Endodermal cell (in vitro differentiated cells): ENCODE results near the gene COLEC11. TPM values are rescaled to one million over a fixed set of nuclear protein-coding genes. Genes with fewer than 3 reads are reported as not detected.

Experiments
- DNase-seq: peaks from one replicate; pipeline ENCODE4 v3.0.0-alpha.2; 2017
- H3K27ac ChIP-seq: 2 replicates; pipeline ENCODE4 v1.5.1; 2013; ENCODE audit warnings: mild to moderate bottlenecking, low read depth, low read length, moderate library complexity
- H3K27me3 ChIP-seq: 2 replicates; pipeline ENCODE4 v1.6.1; 2013; ENCODE audit warnings: mild to moderate bottlenecking, low read length, moderate library complexity; ENCODE audit not compliant: insufficient read depth, control insufficient read depth, poor library complexity, severe bottlenecking
- H3K36me3 ChIP-seq: 2 replicates; pipeline ENCODE4 v1.7.0; 2013; ENCODE audit warnings: mild to moderate bottlenecking, low read length, moderate library complexity; ENCODE audit not compliant: control insufficient read depth, insufficient read depth
- H3K4me1 ChIP-seq: one replicate; pipeline ENCODE4 v1.7.0; 2013; ENCODE audit warnings: low read length; ENCODE audit not compliant: control insufficient read depth, insufficient read depth
- H3K4me3 ChIP-seq: 2 replicates; pipeline ENCODE4 v1.5.1; 2013; ENCODE audit warnings: mild to moderate bottlenecking, low read length, moderate library complexity
- H3K9ac ChIP-seq: 2 replicates; pipeline ENCODE4 v1.6.1; 2013; ENCODE audit warnings: mild to moderate bottlenecking, low read length, moderate library complexity; ENCODE audit not compliant: poor library complexity, severe bottlenecking; ENCODE audit errors: extremely low read depth
- H3K9me3 ChIP-seq: 2 replicates; pipeline ENCODE4 v1.6.1; 2013; ENCODE audit warnings: mild to moderate bottlenecking, low read length, moderate library complexity; ENCODE audit not compliant: control insufficient read depth
- H3K27ac Mint-ChIP-seq: 2 replicates; pipeline ENCODE4 v1.8.0; 2020; ENCODE audit warnings: mixed read lengths
- H3K27me3 Mint-ChIP-seq: 2 replicates; pipeline ENCODE4 v1.8.0; 2021; ENCODE audit warnings: mild to moderate bottlenecking, mixed read lengths; ENCODE audit not compliant: insufficient read depth
- H3K36me3 Mint-ChIP-seq: 2 replicates; pipeline ENCODE4 v1.8.0; 2020; ENCODE audit warnings: low read depth, mixed read lengths
- H3K4me1 Mint-ChIP-seq: 2 replicates; pipeline ENCODE4 v1.8.0; 2020; ENCODE audit warnings: mixed read lengths
- H3K4me3 Mint-ChIP-seq: 2 replicates; pipeline ENCODE4 v1.8.0; 2020; ENCODE audit warnings: mild to moderate bottlenecking, moderate library complexity, mixed read lengths
- H3K9me3 Mint-ChIP-seq: 2 replicates; pipeline ENCODE4 v1.8.0; 2020; ENCODE audit warnings: mild to moderate bottlenecking, mixed read lengths
- WGBS, 2 experiments: methylation state at CpG; one replicate each; pipeline versions ENCODE4 v1.1.5 to v1.1.7; 2013; ENCODE audit warnings: missing lambda C conversion rate in 2 of 2, mixed read lengths in 1 of 2; ENCODE audit not compliant: insufficient coverage in 1 of 2, insufficient read length in 1 of 2; 5-methylcytosine and 5-hydroxymethylcytosine counted together
- total RNA-seq, 2 donors: library from RNA; stranded (reverse); fragmentation: NEBNext Ultra II Directional in 1 of 2; extraction: Animal tissue kit (Norgen Biotek cat#: 25700) in 1 of 2; gene quantifications; 2 replicates in 1 of 2; 3 replicates in 1 of 2; pipeline ENCODE4 v1.2.1, GENCODE V29; 2021
- TF ChIP-seq, protein P1 (sequence below): fragments of 200-600 bp; sonication (generic); conservative IDR thresholded peaks from 2 replicates; pipeline ENCODE4 v1.5.0; 2021; ENCODE audit warnings: antibody characterized with exemption, mild to moderate bottlenecking

COLEC11 gene
- total RNA-seq, 2 donors from 2014 or later = 1.1 to 1.5 TPM

DNA sequence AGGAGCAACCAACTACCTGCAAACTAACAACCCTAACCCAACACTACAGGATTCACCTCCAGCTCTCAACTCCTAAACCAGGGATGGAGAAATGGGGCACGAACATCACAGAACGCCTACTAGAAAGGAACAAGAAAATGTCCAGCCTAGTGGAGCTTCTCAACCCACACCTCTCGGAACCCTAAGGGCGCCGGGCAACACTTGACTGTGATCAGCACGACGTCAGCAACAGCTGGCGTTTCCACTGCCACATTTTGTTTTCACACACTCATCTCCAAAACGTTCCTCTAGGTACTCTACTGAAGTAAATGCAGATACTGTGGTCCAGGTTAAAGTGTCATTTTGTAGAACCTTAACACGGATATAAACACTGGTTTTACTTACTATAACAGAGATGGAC, 41.0 kb upstream of the COLEC11 start:
- no peaks in the 10 kb centered on the region for H3K27me3 ChIP-seq
- no peak overlapping the region for H3K27ac ChIP-seq
- Mint-ChIP-seq H3K4me1 (peaks cover 4% of the 10 kb centered on the region), H3K9me3 (no peaks in the 10 kb centered on the region), H3K36me3 (peaks cover 70% of the 10 kb centered on the region), H3K27ac (no peak overlapping the region), H3K27me3 (no peaks in the 10 kb centered on the region), H3K4me3 (no peak overlapping the region)
- WGBS, 2 experiments = 87 to 88% methylated on average over 10 of the region's 10 CpGs
- H3K9me3 ChIP-seq = no peaks in the 10 kb centered on the region
- H3K4me3 ChIP-seq = no peak overlapping the region
- peaks cover 70% of the 10 kb centered on the region for H3K36me3 ChIP-seq
- no peak for DNase-seq
- H3K4me1 ChIP-seq = no peaks in the 10 kb centered on the region
- TF ChIP-seq, protein P1, sequence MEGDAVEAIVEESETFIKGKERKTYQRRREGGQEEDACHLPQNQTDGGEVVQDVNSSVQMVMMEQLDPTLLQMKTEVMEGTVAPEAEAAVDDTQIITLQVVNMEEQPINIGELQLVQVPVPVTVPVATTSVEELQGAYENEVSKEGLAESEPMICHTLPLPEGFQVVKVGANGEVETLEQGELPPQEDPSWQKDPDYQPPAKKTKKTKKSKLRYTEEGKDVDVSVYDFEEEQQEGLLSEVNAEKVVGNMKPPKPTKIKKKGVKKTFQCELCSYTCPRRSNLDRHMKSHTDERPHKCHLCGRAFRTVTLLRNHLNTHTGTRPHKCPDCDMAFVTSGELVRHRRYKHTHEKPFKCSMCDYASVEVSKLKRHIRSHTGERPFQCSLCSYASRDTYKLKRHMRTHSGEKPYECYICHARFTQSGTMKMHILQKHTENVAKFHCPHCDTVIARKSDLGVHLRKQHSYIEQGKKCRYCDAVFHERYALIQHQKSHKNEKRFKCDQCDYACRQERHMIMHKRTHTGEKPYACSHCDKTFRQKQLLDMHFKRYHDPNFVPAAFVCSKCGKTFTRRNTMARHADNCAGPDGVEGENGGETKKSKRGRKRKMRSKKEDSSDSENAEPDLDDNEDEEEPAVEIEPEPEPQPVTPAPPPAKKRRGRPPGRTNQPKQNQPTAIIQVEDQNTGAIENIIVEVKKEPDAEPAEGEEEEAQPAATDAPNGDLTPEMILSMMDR = no peak
- H3K9ac ChIP-seq = no peak overlapping the region

DNA sequence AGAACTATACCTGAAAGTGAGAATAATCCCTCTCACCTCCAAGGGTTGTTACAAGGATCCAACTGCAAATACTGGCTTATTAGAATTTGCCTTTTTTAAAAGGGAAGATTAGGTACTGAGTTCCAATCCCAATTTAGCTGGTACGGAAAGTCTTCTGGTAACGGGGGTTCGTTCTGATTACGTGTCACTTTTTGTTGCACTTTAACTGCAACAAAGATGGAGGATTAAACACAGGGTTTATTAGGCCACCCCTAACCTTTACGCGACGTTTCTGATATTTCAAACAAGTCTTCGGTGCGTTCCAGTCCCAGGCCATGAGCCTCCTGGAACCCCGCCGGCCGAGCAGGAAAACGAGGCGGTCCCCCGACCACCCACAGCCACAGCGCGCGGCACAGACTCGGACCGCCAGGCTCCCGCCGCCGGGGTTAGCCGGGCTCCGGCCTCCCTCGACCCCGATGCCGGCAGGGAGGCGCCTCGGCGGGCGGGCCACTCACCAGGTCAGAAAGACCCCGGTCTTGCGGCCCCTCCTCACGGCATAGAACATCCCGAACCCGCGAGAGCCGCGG, 37.2 kb upstream of the COLEC11 start:
- H3K4me1 Mint-ChIP-seq = peaks cover 6% of the 10 kb centered on the region
- peak overlapping the region; percentile 86 for H3K4me3 ChIP-seq
- 0 to 1% methylated on average over 22 to 40 of the region's 40 CpGs for WGBS, 2 experiments
- peak overlapping the region; percentile 90 for H3K27ac ChIP-seq
- peaks cover 43% of the 10 kb centered on the region for H3K36me3 ChIP-seq
- H3K4me3 Mint-ChIP-seq = peak overlapping the region; percentile 85
- H3K27me3 ChIP-seq = no peaks in the 10 kb centered on the region
- no peaks in the 10 kb centered on the region for H3K9me3 ChIP-seq
- DNase-seq = no peak
- H3K36me3 Mint-ChIP-seq = peaks cover 49% of the 10 kb centered on the region
- no peaks in the 10 kb centered on the region for H3K4me1 ChIP-seq
- H3K9me3 Mint-ChIP-seq = no peaks in the 10 kb centered on the region
- H3K9ac ChIP-seq = peak overlapping the region; percentile 97
- TF ChIP-seq, protein P1 = no peak
- H3K27ac Mint-ChIP-seq = peak overlapping the region; percentile 97
- H3K27me3 Mint-ChIP-seq = no peaks in the 10 kb centered on the region

DNA sequence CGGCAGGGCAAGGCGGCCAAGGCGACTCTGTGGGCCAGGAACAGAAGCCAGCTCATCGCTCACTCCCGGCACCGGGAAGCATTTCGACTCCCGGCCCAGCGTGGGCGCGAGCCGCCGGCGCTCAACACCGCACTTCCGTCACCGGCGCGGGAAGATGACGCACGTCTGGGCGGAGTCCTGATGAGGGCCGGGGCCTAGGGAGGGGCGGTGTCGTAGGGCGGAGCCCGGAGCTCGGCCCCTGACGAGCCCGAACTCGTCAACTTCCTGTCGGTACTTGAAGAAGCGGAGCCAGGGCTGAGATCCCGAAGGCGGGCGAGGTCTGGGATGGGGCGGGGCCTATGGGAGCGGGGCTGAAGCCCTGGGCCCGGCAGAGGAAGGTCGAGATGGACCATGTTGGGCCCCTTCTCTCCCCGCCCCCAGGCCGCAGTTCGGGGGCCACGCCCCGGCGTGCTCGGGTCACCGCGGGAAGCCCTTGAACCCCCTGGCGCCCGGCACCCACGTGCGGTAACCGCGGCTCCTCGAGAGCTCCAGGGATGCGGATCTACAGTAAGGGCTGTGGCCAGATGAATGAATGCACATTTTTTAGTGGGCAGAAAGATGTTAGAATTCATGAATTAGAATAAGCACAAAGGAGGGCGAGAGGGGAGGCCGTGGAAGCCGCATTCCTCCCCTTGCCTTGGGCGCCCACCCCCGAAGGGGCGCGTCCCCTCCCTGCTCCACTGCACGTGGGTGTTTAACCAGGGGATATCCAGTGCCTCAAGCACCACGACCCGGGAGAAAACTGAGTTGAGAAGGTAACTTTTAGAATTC, 36.5 kb upstream of the COLEC11 start, which contains the start of gene RNASEH1:
TSS of gene RNASEH1 (minus strand) at position 129 of the 810 bp plus-strand sequence. CDS start at position 56, 73 bp downstream.
- Histone ChIP-seq H3K27me3 (no peaks in the 10 kb centered on the region), H3K9ac (peak within 1 kb of the TSS; percentile 97), H3K4me3 (peak within 1 kb of the TSS; percentile 86), H3K27ac (peak within 1 kb of the TSS; percentile 97), H3K36me3 (peaks cover 38% of the 10 kb centered on the region), H3K4me1 (no peaks in the 10 kb centered on the region), H3K9me3 (no peaks in the 10 kb centered on the region)
- H3K27ac Mint-ChIP-seq = peak within 1 kb of the TSS; percentile 97
- peaks cover 47% of the 10 kb centered on the region for H3K36me3 Mint-ChIP-seq
- WGBS, 2 experiments = 0 to 1% methylated on average over 12 to 67 of the region's 67 CpGs
- H3K9me3 Mint-ChIP-seq = no peaks in the 10 kb centered on the region
- TF ChIP-seq, protein P1 = no peak
- H3K4me1 Mint-ChIP-seq = peaks cover 7% of the 10 kb centered on the region
- peak; percentile 99 for DNase-seq
- no peaks in the 10 kb centered on the region for H3K27me3 Mint-ChIP-seq
- peak within 1 kb of the TSS; percentile 85 for H3K4me3 Mint-ChIP-seq
